GM06990 (cell line): ENCODE results near the gene TUBB4B.

Experiments used
- DNase-seq: peaks from one replicate; pipeline ENCODE4 v3.0.0-alpha.2; 2011; ENCODE audit not compliant: insufficient read length; ENCODE audit errors: extremely low read depth
- H3K27me3 ChIP-seq: replicated peaks from 2 replicates; pipeline ENCODE4 v1.6.0; 2011; ENCODE audit warnings: low read length; ENCODE audit not compliant: control insufficient read depth, insufficient read depth
- H3K36me3 ChIP-seq: 2 replicates; pipeline ENCODE4 v1.5.1; 2011; ENCODE audit warnings: low read length; ENCODE audit not compliant: control insufficient read depth, insufficient read depth
- H3K4me3 ChIP-seq: replicated peaks from 2 replicates; pipeline ENCODE4 v1.5.1; 2011; ENCODE audit warnings: low read depth, mild to moderate bottlenecking, control low read depth, low read length
- CTCF ChIP-seq: IDR thresholded peaks from 2 replicates; pipeline ENCODE4 v1.5.1; 2011; ENCODE audit warnings: low read length, control low read depth, mild to moderate bottlenecking, inconsistent platforms; ENCODE audit not compliant: insufficient read depth, poor library complexity, severe bottlenecking

Gene TUBB4B

DNA sequence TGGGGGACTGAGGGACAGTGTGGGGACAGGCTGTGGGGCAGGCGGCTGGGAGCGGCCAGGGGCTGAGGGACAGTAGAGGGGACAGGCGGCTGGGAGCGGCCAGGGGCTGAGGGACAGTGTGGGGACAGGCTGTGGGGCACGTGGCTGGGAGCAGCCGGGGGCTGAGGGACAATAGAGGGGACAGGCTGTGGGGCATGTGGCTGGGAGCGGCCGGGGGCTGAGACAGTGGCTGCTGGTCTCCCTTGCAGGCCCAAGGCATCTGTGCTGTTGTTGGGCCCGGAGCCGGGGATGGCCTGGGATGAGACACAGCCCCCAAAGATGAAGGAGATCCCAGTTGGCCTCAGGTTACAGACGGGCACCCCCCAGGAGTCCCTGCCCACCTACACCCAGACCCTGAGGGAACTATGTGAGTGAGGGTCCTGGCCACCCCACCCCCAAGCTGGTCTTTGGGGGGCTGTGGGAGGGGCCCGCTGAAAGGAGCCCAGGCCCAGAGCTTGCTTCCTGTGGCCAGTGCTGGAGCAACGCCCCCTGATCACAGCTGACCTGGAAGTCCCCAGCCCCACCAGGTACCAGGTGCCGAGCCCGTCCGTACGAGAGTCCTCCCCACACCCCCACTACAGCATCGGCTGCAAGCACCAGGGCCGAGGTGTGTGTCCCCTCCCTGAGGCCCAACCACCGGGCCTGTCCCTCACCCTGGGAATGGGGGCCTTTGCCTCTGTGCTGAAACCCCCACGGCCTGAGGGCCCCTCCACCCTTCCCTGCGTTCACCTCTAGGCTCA lies 10.6 kb downstream of the TUBB4B start:
- TF ChIP-seq CTCF = no peak
- Histone ChIP-seq H3K4me3 (no peak overlapping the region), H3K36me3 (peaks cover under 1% of the 10 kb centered on the region; the same call in 1 of the 2 replicates), H3K27me3 (no peaks in the 10 kb centered on the region)
- no peak for DNase-seq

DNA sequence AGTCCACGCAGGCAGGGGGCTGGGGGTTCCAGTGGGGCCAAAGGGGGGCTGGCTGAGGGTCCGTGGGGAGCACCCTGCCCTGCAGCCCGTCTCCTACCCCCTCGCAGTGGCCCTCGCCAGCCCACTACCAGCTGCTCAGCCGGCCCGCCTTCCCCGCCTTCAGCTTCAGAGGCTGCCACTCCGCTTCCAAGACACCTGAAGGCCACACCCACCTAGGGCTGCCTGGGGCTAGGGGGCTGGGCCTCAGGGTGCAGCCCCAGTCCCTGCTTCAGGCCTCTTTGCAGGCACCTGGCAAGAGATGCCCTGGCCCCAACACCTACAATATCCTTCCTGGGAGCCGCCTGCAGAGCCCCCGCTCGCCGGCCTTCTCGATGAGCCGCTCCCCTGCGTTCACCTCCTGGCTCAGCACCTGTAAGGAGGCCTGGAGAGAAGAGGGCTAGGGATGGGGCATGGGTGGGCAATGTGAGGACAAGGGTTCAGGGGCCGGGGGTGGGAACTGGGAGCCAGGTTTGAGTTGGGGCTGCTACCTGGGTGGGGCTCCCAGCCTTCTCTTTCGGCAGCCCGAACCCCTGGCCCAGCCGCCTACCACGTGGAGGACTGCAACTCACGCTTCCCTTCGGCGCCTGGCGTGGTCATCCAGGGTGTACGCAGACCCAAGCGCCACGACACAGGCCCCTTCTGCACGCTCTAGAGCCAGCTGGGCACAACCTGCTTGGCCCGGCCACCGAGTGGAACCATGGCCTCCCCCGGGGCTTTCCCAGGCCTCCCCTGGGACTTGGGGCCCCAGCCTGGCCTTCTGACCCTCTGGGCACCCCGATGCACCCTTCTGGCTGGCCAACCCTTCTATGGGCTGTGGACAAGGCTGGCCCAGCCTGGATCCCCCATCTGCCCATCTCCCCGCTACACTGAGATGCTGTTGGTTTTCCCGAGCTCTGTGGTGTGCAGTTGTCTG lies 11.7 kb downstream of the TUBB4B start:
- no peak for DNase-seq
- Histone ChIP-seq H3K4me3 (no peak overlapping the region), H3K36me3 (peaks cover 1% of the 10 kb centered on the region; the same call in 1 of the 2 replicates), H3K27me3 (no peaks in the 10 kb centered on the region)
- no peak for TF ChIP-seq CTCF

DNA sequence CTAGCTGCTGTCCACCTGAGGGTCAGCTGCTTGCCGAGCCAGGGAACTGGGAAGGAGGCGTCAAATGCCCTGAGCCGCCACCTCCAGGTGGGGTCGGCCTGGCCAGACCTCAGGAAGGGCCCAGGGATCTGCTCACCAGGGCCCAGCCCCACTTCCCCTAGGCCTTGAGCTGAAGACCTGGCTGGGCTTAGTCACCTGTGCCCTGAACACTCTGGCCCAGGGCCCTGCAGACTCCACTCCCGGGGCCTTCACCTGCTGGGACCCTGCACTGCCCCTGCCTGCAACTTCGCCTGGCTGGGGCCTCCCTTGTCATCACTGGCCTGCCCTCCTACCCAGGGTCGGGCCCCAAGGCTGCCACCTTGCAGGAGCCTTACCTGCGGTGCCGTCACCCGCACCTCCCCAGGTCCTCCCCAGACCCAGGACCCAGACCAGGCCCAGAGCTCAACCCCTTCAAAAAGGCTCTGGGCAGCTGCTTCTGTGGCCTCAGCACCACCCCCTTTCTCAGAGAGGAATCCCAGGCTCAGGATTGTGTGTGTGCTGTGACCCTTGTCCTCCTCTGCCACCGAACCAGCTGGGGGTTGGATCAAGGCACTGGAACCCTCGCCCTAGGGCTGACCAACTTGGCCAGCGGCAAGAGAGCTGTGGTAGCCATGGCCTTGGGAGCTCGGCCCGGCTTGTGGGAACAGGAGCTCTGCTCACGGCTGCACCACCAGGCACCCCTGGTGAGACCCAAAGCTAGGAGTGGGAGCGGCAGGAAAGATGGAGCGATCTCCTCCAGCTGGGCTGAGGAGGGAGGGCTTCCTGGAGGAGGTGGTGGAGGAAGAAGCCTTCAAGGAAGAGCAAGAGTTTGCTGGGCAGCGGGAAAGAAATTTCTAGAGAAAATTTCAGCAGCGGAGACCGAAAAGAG lies 12.9 kb downstream of the TUBB4B start:
- H3K36me3 ChIP-seq = peaks cover 1% of the 10 kb centered on the region
- H3K4me3 ChIP-seq = peak overlapping the region; percentile 70
- no peaks in the 10 kb centered on the region for H3K27me3 ChIP-seq
- no peak for DNase-seq
- TF ChIP-seq CTCF = no peak

DNA sequence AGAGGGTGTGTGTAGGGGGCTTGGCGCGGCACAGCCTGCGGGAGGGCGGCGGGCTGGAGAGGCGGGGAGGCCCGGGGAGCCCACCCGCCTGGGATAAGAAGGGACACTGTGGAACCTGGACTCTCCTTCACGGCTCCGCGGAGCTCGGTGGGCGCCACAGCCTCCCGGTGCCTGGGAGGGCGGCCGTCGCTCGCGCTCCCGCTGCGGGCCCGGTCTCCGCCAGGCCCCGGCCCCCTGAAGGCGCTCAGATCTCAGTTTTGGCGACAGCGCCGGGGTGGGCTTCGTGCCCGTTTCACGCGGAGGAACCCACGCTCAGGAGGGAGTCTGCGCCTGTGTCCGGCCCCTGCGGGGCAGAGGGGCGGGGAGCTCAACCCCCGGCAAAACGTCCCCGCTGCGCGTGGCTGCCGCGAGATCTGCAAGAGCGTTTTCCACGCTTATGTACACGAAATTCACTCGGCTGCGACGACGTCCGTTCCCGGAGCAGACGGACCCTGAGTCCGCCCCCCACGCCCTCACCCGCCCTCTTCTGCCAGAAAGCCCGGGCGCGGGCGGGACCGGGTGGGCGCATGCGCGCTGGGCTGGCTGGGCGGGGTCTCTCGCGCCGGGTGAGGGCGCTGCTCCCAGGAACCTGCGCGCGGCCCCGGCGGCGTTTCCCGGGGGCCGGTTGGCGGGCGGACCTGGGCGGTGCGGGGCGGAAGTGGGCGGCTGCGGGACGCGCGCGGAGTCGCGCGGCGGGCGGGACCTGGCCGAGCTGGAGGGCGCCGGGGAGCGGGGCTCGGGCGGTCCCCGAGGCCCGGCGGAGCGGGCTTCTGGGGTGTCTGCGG lies 13.7 kb downstream of the TUBB4B start, which contains the start of gene NELFB:
Gene NELFB (plus strand): TSS at position 704 of the 824 bp plus-strand sequence.
- Histone ChIP-seq H3K36me3 (peaks cover 3% of the 10 kb centered on the region), H3K4me3 (peak within 1 kb of the TSS; percentile 94), H3K27me3 (no peaks in the 10 kb centered on the region)
- peak; percentile 93 for DNase-seq
- no peak for TF ChIP-seq CTCF
